K562 (cell line): ENCODE data around the gene ABR. TPM values are rescaled to one million over a fixed set of nuclear protein-coding genes. Genes with fewer than 3 reads are reported as not detected.

Source experiments
- ATAC-seq: fragments of 200-7000 bp; cut with Tn5 transposase; 3 replicates; pipeline ENCODE4 v1.9.1; 2020; ENCODE audit warnings: moderate library complexity
- BruUV-seq: library from RNA; stranded (reverse); fragments of 400-500 nt; replicated peaks from 2 replicates; lab custom pipeline; 2021; lab: Mats Ljungman, UMichigan
- CTCF ChIA-PET: fragments of 300-600 bp; formaldehyde crosslinking; extraction: SDS; loops from one replicate; lab custom pipeline; 2021; ENCODE audit warnings: low intra/inter-chr PET ratio; lab: Yijun Ruan, JAX
- POLR2A ChIA-PET: fragments of 300-600, 350-650 bp; sonication (Branson Sonifier 250); formaldehyde crosslinking; extraction: SDS; loops from one replicate; lab custom pipeline; 2021; ENCODE audit warnings: antibody characterized with exemption, inconsistent platforms; lab: Yijun Ruan, JAX
- DNase-seq, 4 experiments: peaks; one replicate each; pipeline versions ENCODE4 v3.0.0 to v3.0.0-alpha.2; 2011 to 2018; ENCODE audit warnings: low spot score in 3 of 4, mixed read lengths in 3 of 4; ENCODE audit errors: extremely low read depth in 1 of 4
- FAIRE-seq: peaks from 2 replicates; lab custom pipeline; 2011; peaks lifted over from hg19 to GRCh38; lab: Jason Lieb, UNC
- H2AFZ ChIP-seq: 2 replicates; pipeline ENCODE4 v1.6.0; 2011; ENCODE audit warnings: low read depth, low read length, control low read depth, inconsistent platforms
- H3K27ac ChIP-seq: fragments of 200-600 bp; 3 replicates; pipeline ENCODE4 v1.8.0; 2011; ENCODE audit warnings: low read depth, mild to moderate bottlenecking, control low read depth, inconsistent platforms, low read length, moderate library complexity, mixed read lengths; ENCODE audit errors: extremely low read depth
- H3K27me3 ChIP-seq, 2 experiments: fragments of 300-600 bp in 1 of 2; 2 replicates in 1 of 2; 3 replicates in 1 of 2; pipeline versions ENCODE4 v1.6.0 to v1.8.0; 2011; ENCODE audit warnings: inconsistent platforms in 2 of 2, low read length in 2 of 2, mild to moderate bottlenecking in 1 of 2, mixed read lengths in 1 of 2, moderate library complexity in 1 of 2; ENCODE audit not compliant: control insufficient read depth in 2 of 2, insufficient read depth in 2 of 2
- H3K36me3 ChIP-seq: fragments of 300-600 bp; 3 replicates; pipeline ENCODE4 v1.8.0; 2011; ENCODE audit warnings: mild to moderate bottlenecking, low read length, inconsistent platforms; ENCODE audit not compliant: control insufficient read depth, insufficient read depth
- H3K4me1 ChIP-seq, 2 experiments: fragments of 200-600 bp in 1 of 2; replicated peaks in 1 of 2; 2 replicates in 1 of 2; 3 replicates in 1 of 2; pipeline versions ENCODE4 v1.5.1 to v1.8.0; 2011; ENCODE audit warnings: inconsistent platforms in 2 of 2, low read length in 2 of 2, mild to moderate bottlenecking in 1 of 2, mixed read lengths in 1 of 2, moderate library complexity in 1 of 2; ENCODE audit not compliant: control insufficient read depth in 2 of 2, insufficient read depth in 2 of 2
- H3K4me2 ChIP-seq: 2 replicates; pipeline ENCODE4 v1.6.1; 2011; ENCODE audit warnings: low read length, control low read depth, inconsistent platforms, mixed read lengths; ENCODE audit not compliant: insufficient read depth
- H3K4me3 ChIP-seq: fragments of 200-600 bp; sonication (generic), shearing (Covaris generic); 2 replicates; pipeline ENCODE4 v1.5.1; 2016; ENCODE audit warnings: control low read depth, inconsistent platforms
- H3K79me2 ChIP-seq: fragments of 200-600 bp; 3 replicates; pipeline ENCODE4 v1.8.0; 2011; ENCODE audit warnings: low read length, inconsistent platforms; ENCODE audit not compliant: control insufficient read depth, insufficient read depth
- H3K9ac ChIP-seq, 2 experiments: 2 replicates each; pipeline versions ENCODE4 v1.6.0 to v1.6.1; 2011; ENCODE audit warnings: low read depth in 2 of 2, low read length in 2 of 2, control low read depth in 1 of 2, inconsistent platforms in 1 of 2, mild to moderate bottlenecking in 1 of 2, mixed read lengths in 1 of 2; ENCODE audit not compliant: insufficient read depth in 1 of 2
- H3K9me1 ChIP-seq: one replicate; pipeline ENCODE4 v1.6.0; 2011; ENCODE audit warnings: inconsistent platforms, mild to moderate bottlenecking, low read length, moderate library complexity; ENCODE audit not compliant: control insufficient read depth, insufficient read depth
- H3K9me3 ChIP-seq: replicated peaks from 2 replicates; pipeline ENCODE4 v1.5.1; 2011; ENCODE audit warnings: low read depth, low read length, inconsistent platforms; ENCODE audit not compliant: control insufficient read depth, insufficient read depth
- H4K20me1 ChIP-seq: replicated peaks from 2 replicates; pipeline ENCODE4 v1.6.1; 2011; ENCODE audit warnings: low read length, inconsistent platforms, mixed read lengths; ENCODE audit not compliant: control insufficient read depth, insufficient read depth
- HMG20B ChIP-seq: fragments of 250-450 bp; sonication (Bioruptor Pico); IDR thresholded peaks from 2 replicates; pipeline ENCODE4 v1.5.0; 2021; ENCODE audit warnings: mild to moderate bottlenecking
- IRF2 ChIP-seq: sonication (generic); formaldehyde crosslinking; IDR thresholded peaks from 2 replicates; pipeline ENCODE4 v1.8.1; 2022; ENCODE audit warnings: mild to moderate bottlenecking, missing genetic modification reagents
- KAT2B ChIP-seq: IDR thresholded peaks from one replicate; pipeline ENCODE4 v1.6.1; 2012; ENCODE audit warnings: low read depth, mild to moderate bottlenecking, control low read depth, inconsistent platforms, low read length, moderate library complexity
- PURB ChIP-seq: sonication (generic); formaldehyde crosslinking; IDR thresholded peaks from 2 replicates; pipeline ENCODE4 v1.9.0; 2021; ENCODE audit warnings: low read depth, mild to moderate bottlenecking, missing genetic modification reagents
- SNIP1 ChIP-seq: fragments of 450-650 bp; IDR thresholded peaks from 2 replicates; pipeline ENCODE4 v1.7.1; 2017; ENCODE audit warnings: low read depth, mild to moderate bottlenecking
- SUPT5H ChIP-seq: fragments of 450-650 bp; IDR thresholded peaks from 2 replicates; pipeline ENCODE4 v1.6.1; 2016
- U2AF1 ChIP-seq: fragments of 200-400 bp; formaldehyde crosslinking; optimal IDR thresholded peaks from 2 replicates; pipeline ENCODE3; 2017; ENCODE audit warnings: mild to moderate bottlenecking, low read depth, low read length, moderate library complexity
- ZFP36 ChIP-seq: fragments of 150-350 bp; IDR thresholded peaks from 2 replicates; pipeline ENCODE4 v1.6.1; 2018; ENCODE audit warnings: low read length, low read depth; ENCODE audit not compliant: partially characterized antibody
- WGBS: fragments of 100-300 bp; shearing (Covaris generic); methylation state at CpG from one replicate; pipeline ENCODE4 v1.1.6; 2016; ENCODE audit warnings: low coverage, mixed read lengths; ENCODE audit not compliant: insufficient coverage; ENCODE audit errors: missing lambda C conversion rate; 5-methylcytosine and 5-hydroxymethylcytosine counted together
- in situ Hi-C: fragments of 300-500 bp; cut with MboI; formaldehyde crosslinking; loops from 4 replicates; pipeline ENCODE4 v1.15.0; 2018; ENCODE audit warnings: inconsistent platforms, mixed read lengths
- intact Hi-C: fragments of 100-400 bp; cut with micrococcal nuclease; formaldehyde crosslinking; loops from 2 replicates; pipeline ENCODE4 v1.14.2; 2022
- polyA plus RNA-seq, 8 experiments: library from polyadenylated mRNA; depleted of rRNA in 4 of 8; stranded (reverse) in 5 of 8; unstranded in 3 of 8; fragments of >200 nt; fragmentation: Nextera tagmentation in 2 of 8; fragmentation: Illumina TruSeq in 1 of 8; extraction: Ambion mirVana in 2 of 8; extraction: Trizol in 1 of 8; gene quantifications; 2 replicates each; pipeline versions ENCODE4 v1.2.1 to v1.2.3, GENCODE V29; 2011 to 2014; ENCODE audit warnings: inconsistent platforms in 1 of 8, missing spikeins in 1 of 8
- total RNA-seq, 7 experiments: library from RNA; depleted of rRNA in 6 of 7; stranded (reverse); fragments of >200 nt in 6 of 7; fragmentation: Illumina TruSeq in 2 of 7; extraction: Trizol in 2 of 7; gene quantifications; 2 replicates each; pipeline versions ENCODE4 v1.2.1 to v1.2.3, GENCODE V29; 2011 to 2021; ENCODE audit warnings: low replicate concordance in 1 of 7
- TF ChIP-seq, protein P1 (sequence below): fragments of 450-650 bp; formaldehyde crosslinking; IDR thresholded peaks from 2 replicates; pipeline ENCODE4 v1.4.0; 2020; ENCODE audit warnings: mild to moderate bottlenecking, moderate library complexity
- TF ChIP-seq, protein P2 (sequence below): fragments of 250-450 bp; sonication (Bioruptor Pico); IDR thresholded peaks from 2 replicates; pipeline ENCODE4 v1.8.0; 2022; ENCODE audit warnings: moderate library complexity, mild to moderate bottlenecking, inconsistent platforms
- TF ChIP-seq, protein P3 (sequence below): fragments of 250-450 bp; sonication (Bioruptor Pico); IDR thresholded peaks from 2 replicates; pipeline ENCODE4 v1.4.0; 2020; ENCODE audit warnings: borderline replicate concordance
- TF ChIP-seq, protein P4 (sequence below), 2 experiments: fragments of 450-650 bp in 1 of 2; IDR thresholded peaks; 2 replicates each; pipeline ENCODE4 v1.6.1; 2011 to 2017; ENCODE audit warnings: low read depth in 2 of 2, antibody characterized with exemption in 1 of 2, borderline replicate concordance in 1 of 2, low read length in 1 of 2, mild to moderate bottlenecking in 1 of 2, mixed read lengths in 1 of 2; ENCODE audit not compliant: control insufficient read depth in 1 of 2

The ABR gene
- total and polyA plus RNA-seq, 9 of the 15 experiments (the other 6 are each of a cell fraction or from before 2014, with no cell fraction given): 0.07 to 1.6 (median 0.37) TPM; not detected in 1

GRCh38 chr17:1043601-1044251 is 136.1 kb downstream of the ABR start (continued):
- TF ChIP-seq, protein P1, sequence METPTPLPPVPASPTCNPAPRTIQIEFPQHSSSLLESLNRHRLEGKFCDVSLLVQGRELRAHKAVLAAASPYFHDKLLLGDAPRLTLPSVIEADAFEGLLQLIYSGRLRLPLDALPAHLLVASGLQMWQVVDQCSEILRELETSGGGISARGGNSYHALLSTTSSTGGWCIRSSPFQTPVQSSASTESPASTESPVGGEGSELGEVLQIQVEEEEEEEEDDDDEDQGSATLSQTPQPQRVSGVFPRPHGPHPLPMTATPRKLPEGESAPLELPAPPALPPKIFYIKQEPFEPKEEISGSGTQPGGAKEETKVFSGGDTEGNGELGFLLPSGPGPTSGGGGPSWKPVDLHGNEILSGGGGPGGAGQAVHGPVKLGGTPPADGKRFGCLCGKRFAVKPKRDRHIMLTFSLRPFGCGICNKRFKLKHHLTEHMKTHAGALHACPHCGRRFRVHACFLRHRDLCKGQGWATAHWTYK (CRISPR knock-in tag): no peak
- TF ChIP-seq, protein P2, sequence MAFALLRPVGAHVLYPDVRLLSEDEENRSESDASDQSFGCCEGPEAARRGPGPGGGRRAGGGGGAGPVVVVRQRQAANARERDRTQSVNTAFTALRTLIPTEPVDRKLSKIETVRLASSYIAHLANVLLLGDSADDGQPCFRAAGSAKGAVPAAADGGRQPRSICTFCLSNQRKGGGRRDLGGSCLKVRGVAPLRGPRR (CRISPR knock-in tag): no peak
- TF ChIP-seq KAT2B (no peak), U2AF1 (no peak), SNIP1 (no peak)

DNA sequence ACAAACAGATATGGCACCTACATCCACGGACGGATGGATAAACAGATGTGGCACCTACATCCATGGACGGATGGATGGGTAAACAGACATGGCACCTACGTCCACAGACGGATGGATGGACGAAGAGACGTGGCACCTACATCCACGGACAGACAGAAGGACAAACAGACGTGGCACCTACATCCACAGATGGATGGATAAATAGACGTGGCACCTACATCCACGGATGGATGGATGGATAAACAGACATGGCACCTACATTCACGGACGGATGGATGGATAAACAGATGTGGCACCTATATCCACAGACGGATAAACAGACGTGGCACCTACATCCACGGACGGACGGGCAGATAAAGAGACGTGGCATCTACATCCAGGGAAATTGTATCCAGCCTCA is 137.3 kb downstream of the ABR start:
- no peaks in the 10 kb centered on the region for H4K20me1 ChIP-seq
- no peak overlapping the region for H3K9ac ChIP-seq
- no peak overlapping the region for H3K4me2 ChIP-seq
- WGBS: under 1% methylated on average over 15 of the region's 19 CpGs
- H3K27ac ChIP-seq: no peak overlapping the region
- no peak overlapping the region for H2AFZ ChIP-seq
- DNase-seq (no peak), FAIRE-seq (no peak), ATAC-seq (no peak)
- H3K36me3 ChIP-seq: no peaks in the 10 kb centered on the region
- ChIA-PET CTCF (no interaction called here), POLR2A (interaction anchor here (0.8 to 1.0 kb wide), 2 partner anchors 9 to 303 kb away, joined by 3 to 4 read pairs; no protein-coding TSS in a partner anchor)
- H3K9me3 ChIP-seq: no peaks in the 10 kb centered on the region
- H3K79me2 ChIP-seq: no peaks in the 10 kb centered on the region
- no peak for TF ChIP-seq PURB (CRISPR knock-in tag)
- no peak for TF ChIP-seq ZFP36
- TF ChIP-seq, protein P3, sequence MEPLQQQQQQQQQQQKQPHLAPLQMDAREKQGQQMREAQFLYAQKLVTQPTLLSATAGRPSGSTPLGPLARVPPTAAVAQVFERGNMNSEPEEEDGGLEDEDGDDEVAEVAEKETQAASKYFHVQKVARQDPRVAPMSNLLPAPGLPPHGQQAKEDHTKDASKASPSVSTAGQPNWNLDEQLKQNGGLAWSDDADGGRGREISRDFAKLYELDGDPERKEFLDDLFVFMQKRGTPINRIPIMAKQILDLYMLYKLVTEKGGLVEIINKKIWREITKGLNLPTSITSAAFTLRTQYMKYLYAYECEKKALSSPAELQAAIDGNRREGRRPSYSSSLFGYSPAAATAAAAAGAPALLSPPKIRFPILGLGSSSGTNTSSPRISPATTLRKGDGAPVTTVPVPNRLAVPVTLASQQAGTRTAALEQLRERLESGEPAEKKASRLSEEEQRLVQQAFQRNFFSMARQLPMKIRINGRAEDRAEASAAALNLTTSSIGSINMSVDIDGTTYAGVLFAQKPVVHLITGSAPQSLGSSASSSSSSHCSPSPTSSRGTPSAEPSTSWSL (CRISPR knock-in tag): no peak
- TF ChIP-seq SUPT5H: no peak
- TF ChIP-seq, protein P4, sequence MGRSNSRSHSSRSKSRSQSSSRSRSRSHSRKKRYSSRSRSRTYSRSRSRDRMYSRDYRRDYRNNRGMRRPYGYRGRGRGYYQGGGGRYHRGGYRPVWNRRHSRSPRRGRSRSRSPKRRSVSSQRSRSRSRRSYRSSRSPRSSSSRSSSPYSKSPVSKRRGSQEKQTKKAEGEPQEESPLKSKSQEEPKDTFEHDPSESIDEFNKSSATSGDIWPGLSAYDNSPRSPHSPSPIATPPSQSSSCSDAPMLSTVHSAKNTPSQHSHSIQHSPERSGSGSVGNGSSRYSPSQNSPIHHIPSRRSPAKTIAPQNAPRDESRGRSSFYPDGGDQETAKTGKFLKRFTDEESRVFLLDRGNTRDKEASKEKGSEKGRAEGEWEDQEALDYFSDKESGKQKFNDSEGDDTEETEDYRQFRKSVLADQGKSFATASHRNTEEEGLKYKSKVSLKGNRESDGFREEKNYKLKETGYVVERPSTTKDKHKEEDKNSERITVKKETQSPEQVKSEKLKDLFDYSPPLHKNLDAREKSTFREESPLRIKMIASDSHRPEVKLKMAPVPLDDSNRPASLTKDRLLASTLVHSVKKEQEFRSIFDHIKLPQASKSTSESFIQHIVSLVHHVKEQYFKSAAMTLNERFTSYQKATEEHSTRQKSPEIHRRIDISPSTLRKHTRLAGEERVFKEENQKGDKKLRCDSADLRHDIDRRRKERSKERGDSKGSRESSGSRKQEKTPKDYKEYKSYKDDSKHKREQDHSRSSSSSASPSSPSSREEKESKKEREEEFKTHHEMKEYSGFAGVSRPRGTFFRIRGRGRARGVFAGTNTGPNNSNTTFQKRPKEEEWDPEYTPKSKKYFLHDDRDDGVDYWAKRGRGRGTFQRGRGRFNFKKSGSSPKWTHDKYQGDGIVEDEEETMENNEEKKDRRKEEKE (IDR thresholded peaks at IDR 0.05; ENCODE audit: borderline replicate concordance in 1 of 2, control insufficient read depth in 1 of 2, low read depth in 2 of 2, low read length in 1 of 2): no peak
- TF ChIP-seq IRF2 (CRISPR knock-in tag): no peak
- TF ChIP-seq HMG20B: no peak
- BruUV-seq: no TSS peak
- H3K9me1 ChIP-seq: no peaks in the 10 kb centered on the region
- in situ Hi-C loops: no loop called here
- no peak overlapping the region for H3K4me3 ChIP-seq
- intact Hi-C loops: no loop called here
- peaks cover 0 to 11% of the 10 kb centered on the region in 2 experiments; a peak in 1 of 5 replicates for H3K4me1 ChIP-seq
- peaks cover 32 to 77% of the 10 kb centered on the region in 2 experiments; a peak in 4 of 5 replicates for H3K27me3 ChIP-seq
